K562 (cell line): Measurements from ENCODE around the gene NR3C2. TPM values are rescaled to one million over a fixed set of nuclear protein-coding genes. Genes with fewer than 3 reads are reported as not detected.

Source experiments
- ATAC-seq: fragments of 200-7000 bp; cut with Tn5 transposase; 3 replicates; pipeline ENCODE4 v1.9.1; 2020; ENCODE audit warnings: moderate library complexity
- BruUV-seq: library from RNA; stranded (reverse); fragments of 400-500 nt; replicated peaks from 2 replicates; lab custom pipeline; 2021; lab: Mats Ljungman, UMichigan
- CTCF ChIA-PET: fragments of 300-600 bp; formaldehyde crosslinking; extraction: SDS; loops from one replicate; lab custom pipeline; 2021; ENCODE audit warnings: low intra/inter-chr PET ratio; lab: Yijun Ruan, JAX
- POLR2A ChIA-PET: fragments of 300-600, 350-650 bp; sonication (Branson Sonifier 250); formaldehyde crosslinking; extraction: SDS; loops from one replicate; lab custom pipeline; 2021; ENCODE audit warnings: antibody characterized with exemption, inconsistent platforms; lab: Yijun Ruan, JAX
- DNase-seq, 4 experiments: peaks; one replicate each; pipeline versions ENCODE4 v3.0.0 to v3.0.0-alpha.2; 2011 to 2018; ENCODE audit warnings: low spot score in 3 of 4, mixed read lengths in 3 of 4; ENCODE audit errors: extremely low read depth in 1 of 4
- FAIRE-seq: peaks from 2 replicates; lab custom pipeline; 2011; peaks lifted over from hg19 to GRCh38; lab: Jason Lieb, UNC
- H2AFZ ChIP-seq: 2 replicates; pipeline ENCODE4 v1.6.0; 2011; ENCODE audit warnings: low read depth, low read length, control low read depth, inconsistent platforms
- H3K27ac ChIP-seq: fragments of 200-600 bp; 3 replicates; pipeline ENCODE4 v1.8.0; 2011; ENCODE audit warnings: low read depth, mild to moderate bottlenecking, control low read depth, inconsistent platforms, low read length, moderate library complexity, mixed read lengths; ENCODE audit errors: extremely low read depth
- H3K27me3 ChIP-seq, 2 experiments: fragments of 300-600 bp in 1 of 2; 2 replicates in 1 of 2; 3 replicates in 1 of 2; pipeline versions ENCODE4 v1.6.0 to v1.8.0; 2011; ENCODE audit warnings: inconsistent platforms in 2 of 2, low read length in 2 of 2, mild to moderate bottlenecking in 1 of 2, mixed read lengths in 1 of 2, moderate library complexity in 1 of 2; ENCODE audit not compliant: control insufficient read depth in 2 of 2, insufficient read depth in 2 of 2
- H3K36me3 ChIP-seq: fragments of 300-600 bp; 3 replicates; pipeline ENCODE4 v1.8.0; 2011; ENCODE audit warnings: mild to moderate bottlenecking, low read length, inconsistent platforms; ENCODE audit not compliant: control insufficient read depth, insufficient read depth
- H3K4me1 ChIP-seq, 2 experiments: fragments of 200-600 bp in 1 of 2; replicated peaks in 1 of 2; 2 replicates in 1 of 2; 3 replicates in 1 of 2; pipeline versions ENCODE4 v1.5.1 to v1.8.0; 2011; ENCODE audit warnings: inconsistent platforms in 2 of 2, low read length in 2 of 2, mild to moderate bottlenecking in 1 of 2, mixed read lengths in 1 of 2, moderate library complexity in 1 of 2; ENCODE audit not compliant: control insufficient read depth in 2 of 2, insufficient read depth in 2 of 2
- H3K4me2 ChIP-seq: 2 replicates; pipeline ENCODE4 v1.6.1; 2011; ENCODE audit warnings: low read length, control low read depth, inconsistent platforms, mixed read lengths; ENCODE audit not compliant: insufficient read depth
- H3K4me3 ChIP-seq: fragments of 200-600 bp; sonication (generic), shearing (Covaris generic); 2 replicates; pipeline ENCODE4 v1.5.1; 2016; ENCODE audit warnings: control low read depth, inconsistent platforms
- H3K79me2 ChIP-seq: fragments of 200-600 bp; 3 replicates; pipeline ENCODE4 v1.8.0; 2011; ENCODE audit warnings: low read length, inconsistent platforms; ENCODE audit not compliant: control insufficient read depth, insufficient read depth
- H3K9ac ChIP-seq, 2 experiments: 2 replicates each; pipeline versions ENCODE4 v1.6.0 to v1.6.1; 2011; ENCODE audit warnings: low read depth in 2 of 2, low read length in 2 of 2, control low read depth in 1 of 2, inconsistent platforms in 1 of 2, mild to moderate bottlenecking in 1 of 2, mixed read lengths in 1 of 2; ENCODE audit not compliant: insufficient read depth in 1 of 2
- H3K9me1 ChIP-seq: one replicate; pipeline ENCODE4 v1.6.0; 2011; ENCODE audit warnings: inconsistent platforms, mild to moderate bottlenecking, low read length, moderate library complexity; ENCODE audit not compliant: control insufficient read depth, insufficient read depth
- H3K9me3 ChIP-seq: replicated peaks from 2 replicates; pipeline ENCODE4 v1.5.1; 2011; ENCODE audit warnings: low read depth, low read length, inconsistent platforms; ENCODE audit not compliant: control insufficient read depth, insufficient read depth
- H4K20me1 ChIP-seq: replicated peaks from 2 replicates; pipeline ENCODE4 v1.6.1; 2011; ENCODE audit warnings: low read length, inconsistent platforms, mixed read lengths; ENCODE audit not compliant: control insufficient read depth, insufficient read depth
- ARID2 ChIP-seq: fragments of 450-650 bp; IDR thresholded peaks from 2 replicates; pipeline ENCODE4 v1.6.1; 2017; ENCODE audit warnings: antibody characterized with exemption, mild to moderate bottlenecking
- BCL6 ChIP-seq: fragments of 250-450 bp; sonication (Bioruptor Pico); IDR thresholded peaks from 2 replicates; pipeline ENCODE4 v1.4.0; 2020
- DNMT1 ChIP-seq: fragments of 450-650 bp; IDR thresholded peaks from 2 replicates; pipeline ENCODE4 v1.6.1; 2016; ENCODE audit warnings: antibody characterized with exemption, mild to moderate bottlenecking
- FOXA1 ChIP-seq: fragments of 450-650 bp; IDR thresholded peaks from 2 replicates; pipeline ENCODE4 v1.6.1; 2016; ENCODE audit warnings: mild to moderate bottlenecking, borderline replicate concordance
- HMGN3 ChIP-seq: IDR thresholded peaks from 2 replicates; pipeline ENCODE4 v1.6.1; 2011; ENCODE audit warnings: borderline replicate concordance, low read depth, mild to moderate bottlenecking, mixed read lengths, low read length; ENCODE audit not compliant: insufficient read length; ENCODE audit errors: extremely low read depth
- ILK ChIP-seq: fragments of 450-650 bp; IDR thresholded peaks from 2 replicates; pipeline ENCODE4 v1.6.1; 2016; ENCODE audit warnings: missing genetic modification characterization, low read depth, mild to moderate bottlenecking, missing compliant biosample characterization, moderate library complexity, borderline replicate concordance
- MCM5 ChIP-seq: fragments of 450-650 bp; IDR thresholded peaks from 2 replicates; pipeline ENCODE4 v1.6.1; 2016; ENCODE audit warnings: low read depth
- POLR2A ChIP-seq: fragments of 450-650 bp; conservative IDR thresholded peaks from 2 replicates; pipeline ENCODE4 v1.6.1; 2016
- PYGO2 ChIP-seq: fragments of 450-650 bp; IDR thresholded peaks from 2 replicates; pipeline ENCODE4 v1.6.1; 2016; ENCODE audit warnings: mild to moderate bottlenecking, missing genetic modification characterization, moderate library complexity, missing compliant biosample characterization
- TRIM28 ChIP-seq: fragments of 450-650 bp; IDR thresholded peaks from 2 replicates; pipeline ENCODE4 v1.6.1; 2017
- WGBS: fragments of 100-300 bp; shearing (Covaris generic); methylation state at CpG from one replicate; pipeline ENCODE4 v1.1.6; 2016; ENCODE audit warnings: low coverage, mixed read lengths; ENCODE audit not compliant: insufficient coverage; ENCODE audit errors: missing lambda C conversion rate; 5-methylcytosine and 5-hydroxymethylcytosine counted together
- in situ Hi-C: fragments of 300-500 bp; cut with MboI; formaldehyde crosslinking; loops from 4 replicates; pipeline ENCODE4 v1.15.0; 2018; ENCODE audit warnings: inconsistent platforms, mixed read lengths
- intact Hi-C: fragments of 100-400 bp; cut with micrococcal nuclease; formaldehyde crosslinking; loops from 2 replicates; pipeline ENCODE4 v1.14.2; 2022
- polyA plus RNA-seq, 8 experiments: library from polyadenylated mRNA; depleted of rRNA in 4 of 8; stranded (reverse) in 5 of 8; unstranded in 3 of 8; fragments of >200 nt; fragmentation: Nextera tagmentation in 2 of 8; fragmentation: Illumina TruSeq in 1 of 8; extraction: Ambion mirVana in 2 of 8; extraction: Trizol in 1 of 8; gene quantifications; 2 replicates each; pipeline versions ENCODE4 v1.2.1 to v1.2.3, GENCODE V29; 2011 to 2014; ENCODE audit warnings: inconsistent platforms in 1 of 8, missing spikeins in 1 of 8
- total RNA-seq, 7 experiments: library from RNA; depleted of rRNA in 6 of 7; stranded (reverse); fragments of >200 nt in 6 of 7; fragmentation: Illumina TruSeq in 2 of 7; extraction: Trizol in 2 of 7; gene quantifications; 2 replicates each; pipeline versions ENCODE4 v1.2.1 to v1.2.3, GENCODE V29; 2011 to 2021; ENCODE audit warnings: low replicate concordance in 1 of 7
- TF ChIP-seq, protein P1 (sequence below): fragments of 450-650 bp; formaldehyde crosslinking; IDR thresholded peaks from 2 replicates; pipeline ENCODE4 v1.4.0; 2022; ENCODE audit warnings: missing genetic modification characterization
- TF ChIP-seq, protein P2 (sequence below): fragments of 250-450 bp; sonication (Bioruptor Pico); IDR thresholded peaks from 2 replicates; pipeline ENCODE4 v1.9.0; 2021; ENCODE audit warnings: mild to moderate bottlenecking, inconsistent platforms
- TF ChIP-seq, protein P3 (sequence below): sonication (generic); formaldehyde crosslinking; IDR thresholded peaks from 2 replicates; pipeline ENCODE4 v1.8.0; 2023; ENCODE audit warnings: mild to moderate bottlenecking, missing genetic modification reagents
- TF ChIP-seq, protein P4 (sequence below): fragments of 250-450 bp; sonication (Bioruptor Pico); IDR thresholded peaks from 2 replicates; pipeline ENCODE4 v1.8.0; 2022; ENCODE audit warnings: moderate library complexity, mild to moderate bottlenecking, inconsistent platforms

NR3C2 gene
- total and polyA plus RNA-seq, 9 of the 15 experiments (the other 6 are each of a cell fraction or from before 2014, with no cell fraction given): 0.01 to 0.28 (median 0.16) TPM; not detected in 2

DNA sequence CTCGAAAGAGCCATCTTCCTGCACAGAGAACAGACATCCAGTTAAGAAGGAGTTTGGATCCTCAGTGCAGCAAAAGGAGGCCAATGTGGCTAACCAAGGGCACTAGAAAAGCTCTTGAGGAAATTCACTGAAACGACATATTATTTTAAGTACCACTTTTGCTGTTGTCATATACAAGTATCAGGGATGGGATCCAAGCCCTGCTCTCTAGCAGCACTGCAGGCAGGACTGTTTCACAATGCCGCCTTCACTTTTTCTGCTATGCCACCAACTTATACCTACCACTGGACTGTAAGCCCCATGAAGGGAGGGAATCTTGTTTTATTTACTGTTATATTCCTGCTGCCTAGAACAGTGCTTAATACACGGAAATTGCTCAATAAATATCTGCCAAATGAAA is 299.0 kb downstream of the NR3C2 start (continued):
- TF ChIP-seq, protein P1, sequence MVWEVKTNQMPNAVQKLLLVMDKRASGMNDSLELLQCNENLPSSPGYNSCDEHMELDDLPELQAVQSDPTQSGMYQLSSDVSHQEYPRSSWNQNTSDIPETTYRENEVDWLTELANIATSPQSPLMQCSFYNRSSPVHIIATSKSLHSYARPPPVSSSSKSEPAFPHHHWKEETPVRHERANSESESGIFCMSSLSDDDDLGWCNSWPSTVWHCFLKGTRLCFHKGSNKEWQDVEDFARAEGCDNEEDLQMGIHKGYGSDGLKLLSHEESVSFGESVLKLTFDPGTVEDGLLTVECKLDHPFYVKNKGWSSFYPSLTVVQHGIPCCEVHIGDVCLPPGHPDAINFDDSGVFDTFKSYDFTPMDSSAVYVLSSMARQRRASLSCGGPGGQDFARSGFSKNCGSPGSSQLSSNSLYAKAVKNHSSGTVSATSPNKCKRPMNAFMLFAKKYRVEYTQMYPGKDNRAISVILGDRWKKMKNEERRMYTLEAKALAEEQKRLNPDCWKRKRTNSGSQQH: no peak
- no peak for TF ChIP-seq FOXA1

DNA sequence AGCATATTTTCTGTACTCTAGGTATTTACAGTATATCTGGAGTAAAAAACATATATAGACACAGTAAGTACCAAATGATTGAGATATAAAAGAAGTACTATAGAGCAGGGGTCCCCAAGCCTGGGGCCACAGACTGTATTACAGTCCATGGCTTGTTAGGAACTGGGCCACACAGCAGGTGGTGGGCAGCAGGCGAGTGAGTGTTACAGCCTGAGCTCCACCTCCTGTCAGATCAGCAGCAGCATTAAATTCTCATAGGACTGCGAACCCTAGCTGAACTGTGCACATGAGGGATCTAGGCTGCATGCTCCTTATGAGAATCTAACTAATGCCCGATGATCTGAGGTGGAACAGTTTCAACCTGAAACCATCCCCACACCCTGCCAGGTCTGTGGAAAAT is 300.7 kb downstream of the NR3C2 start:
- intact Hi-C loops (no loop called here), in situ Hi-C loops (no loop called here)
- no peak overlapping the region for H3K9ac ChIP-seq
- FAIRE-seq (no peak), ATAC-seq (no peak), DNase-seq (no peak)
- no peak overlapping the region for H2AFZ ChIP-seq
- H3K9me1 ChIP-seq: no peaks in the 10 kb centered on the region
- no peak overlapping the region for H3K4me3 ChIP-seq
- no peaks in the 10 kb centered on the region for H4K20me1 ChIP-seq
- H3K27ac ChIP-seq: no peak overlapping the region
- H3K36me3 ChIP-seq: no peaks in the 10 kb centered on the region
- H3K79me2 ChIP-seq: no peaks in the 10 kb centered on the region
- no peak overlapping the region for H3K4me2 ChIP-seq
- BruUV-seq: no TSS peak
- WGBS: 0% methylated on average over 3 of the region's 3 CpGs
- no peaks in the 10 kb centered on the region; a peak in 1 of 5 replicates for H3K27me3 ChIP-seq
- no peaks in the 10 kb centered on the region for H3K4me1 ChIP-seq
- TF ChIP-seq BCL6 (CRISPR knock-in tag) (no peak), MCM5 (no peak), POLR2A (no peak), PYGO2 (no peak), TRIM28 (no peak), ARID2 (no peak), HMGN3 (no peak), ILK (tag) (no peak), DNMT1 (no peak)
- TF ChIP-seq, protein P2, sequence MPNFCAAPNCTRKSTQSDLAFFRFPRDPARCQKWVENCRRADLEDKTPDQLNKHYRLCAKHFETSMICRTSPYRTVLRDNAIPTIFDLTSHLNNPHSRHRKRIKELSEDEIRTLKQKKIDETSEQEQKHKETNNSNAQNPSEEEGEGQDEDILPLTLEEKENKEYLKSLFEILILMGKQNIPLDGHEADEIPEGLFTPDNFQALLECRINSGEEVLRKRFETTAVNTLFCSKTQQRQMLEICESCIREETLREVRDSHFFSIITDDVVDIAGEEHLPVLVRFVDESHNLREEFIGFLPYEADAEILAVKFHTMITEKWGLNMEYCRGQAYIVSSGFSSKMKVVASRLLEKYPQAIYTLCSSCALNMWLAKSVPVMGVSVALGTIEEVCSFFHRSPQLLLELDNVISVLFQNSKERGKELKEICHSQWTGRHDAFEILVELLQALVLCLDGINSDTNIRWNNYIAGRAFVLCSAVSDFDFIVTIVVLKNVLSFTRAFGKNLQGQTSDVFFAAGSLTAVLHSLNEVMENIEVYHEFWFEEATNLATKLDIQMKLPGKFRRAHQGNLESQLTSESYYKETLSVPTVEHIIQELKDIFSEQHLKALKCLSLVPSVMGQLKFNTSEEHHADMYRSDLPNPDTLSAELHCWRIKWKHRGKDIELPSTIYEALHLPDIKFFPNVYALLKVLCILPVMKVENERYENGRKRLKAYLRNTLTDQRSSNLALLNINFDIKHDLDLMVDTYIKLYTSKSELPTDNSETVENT: no peak
- TF ChIP-seq, protein P3, sequence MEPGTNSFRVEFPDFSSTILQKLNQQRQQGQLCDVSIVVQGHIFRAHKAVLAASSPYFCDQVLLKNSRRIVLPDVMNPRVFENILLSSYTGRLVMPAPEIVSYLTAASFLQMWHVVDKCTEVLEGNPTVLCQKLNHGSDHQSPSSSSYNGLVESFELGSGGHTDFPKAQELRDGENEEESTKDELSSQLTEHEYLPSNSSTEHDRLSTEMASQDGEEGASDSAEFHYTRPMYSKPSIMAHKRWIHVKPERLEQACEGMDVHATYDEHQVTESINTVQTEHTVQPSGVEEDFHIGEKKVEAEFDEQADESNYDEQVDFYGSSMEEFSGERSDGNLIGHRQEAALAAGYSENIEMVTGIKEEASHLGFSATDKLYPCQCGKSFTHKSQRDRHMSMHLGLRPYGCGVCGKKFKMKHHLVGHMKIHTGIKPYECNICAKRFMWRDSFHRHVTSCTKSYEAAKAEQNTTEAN (CRISPR knock-in tag): no peak
- TF ChIP-seq, protein P4, sequence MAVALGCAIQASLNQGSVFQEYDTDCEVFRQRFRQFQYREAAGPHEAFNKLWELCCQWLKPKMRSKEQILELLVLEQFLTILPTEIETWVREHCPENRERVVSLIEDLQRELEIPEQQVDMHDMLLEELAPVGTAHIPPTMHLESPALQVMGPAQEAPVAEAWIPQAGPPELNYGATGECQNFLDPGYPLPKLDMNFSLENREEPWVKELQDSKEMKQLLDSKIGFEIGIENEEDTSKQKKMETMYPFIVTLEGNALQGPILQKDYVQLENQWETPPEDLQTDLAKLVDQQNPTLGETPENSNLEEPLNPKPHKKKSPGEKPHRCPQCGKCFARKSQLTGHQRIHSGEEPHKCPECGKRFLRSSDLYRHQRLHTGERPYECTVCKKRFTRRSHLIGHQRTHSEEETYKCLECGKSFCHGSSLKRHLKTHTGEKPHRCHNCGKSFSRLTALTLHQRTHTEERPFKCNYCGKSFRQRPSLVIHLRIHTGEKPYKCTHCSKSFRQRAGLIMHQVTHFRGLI: no peak
- TF ChIP-seq, all 486 proteins: peak for 0
- ChIA-PET POLR2A (no interaction called here), CTCF (no interaction called here)
- no peaks in the 10 kb centered on the region for H3K9me3 ChIP-seq
